ENCODE results near the gene CRLF1. TPM values are rescaled to one million over a fixed set of nuclear protein-coding genes. Genes with fewer than 3 reads are reported as not detected.

Gene CRLF1
- total and polyA plus RNA-seq, 2 donors (not counting 1 experiment from before 2014, with no cell fraction given) = not detected

DNA sequence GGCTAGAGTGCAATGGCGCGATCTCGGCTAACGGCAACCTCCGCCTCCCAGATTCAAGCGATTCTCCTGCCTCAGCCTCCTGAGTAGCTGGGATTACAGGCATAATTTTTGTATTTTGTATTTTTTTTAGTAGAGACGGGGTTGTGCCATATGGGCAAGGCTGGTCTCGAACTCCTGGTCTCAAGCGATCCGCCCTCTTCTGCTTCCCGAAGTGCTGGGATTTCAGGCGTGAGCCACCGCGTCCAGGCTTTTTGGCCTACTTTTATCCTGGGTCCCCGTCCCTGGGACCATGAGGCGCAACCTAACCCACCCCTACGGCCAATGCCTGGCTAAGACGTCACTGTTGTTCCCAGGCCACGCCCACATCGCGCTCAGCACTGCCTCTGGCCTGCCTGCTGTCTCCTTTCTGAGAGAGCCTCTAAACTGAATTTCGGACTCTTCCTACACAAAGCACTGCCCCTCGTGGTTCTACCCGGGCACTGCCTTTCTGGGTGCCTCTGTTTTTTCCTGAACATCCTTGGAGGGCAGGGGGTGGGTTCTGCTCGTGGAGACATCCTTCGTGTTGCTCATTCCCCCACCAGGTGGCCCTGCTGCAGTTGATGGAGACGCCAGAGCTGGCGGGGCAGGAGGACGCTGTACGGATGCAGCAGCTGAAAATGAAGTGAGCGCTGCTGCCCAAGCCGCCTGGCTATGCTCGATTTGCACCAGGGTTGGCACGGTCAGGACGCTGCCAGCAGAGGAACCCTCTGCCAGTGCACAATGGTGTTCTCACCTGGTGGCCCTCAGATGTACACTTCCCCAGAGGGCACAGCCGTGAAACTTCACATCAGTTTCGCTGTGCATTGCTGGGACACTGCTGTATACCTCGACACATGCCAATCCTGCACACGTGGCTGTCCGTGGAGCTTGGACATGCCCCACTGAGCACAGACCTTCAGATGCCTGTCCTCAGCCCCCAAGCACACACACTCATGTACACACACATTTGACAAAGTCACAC lies 16.0 kb downstream of the CRLF1 start:
- H3K4me2 ChIP-seq (replicated peaks; ENCODE audit: low read depth, low read length, poor library complexity, severe bottlenecking) = peak overlapping the region; percentile 96
- Mint-ChIP-seq H3K27ac (peak overlapping the region; percentile 56), H3K27me3 (no peaks in the 10 kb centered on the region), H3K4me3 (peak overlapping the region; percentile 77), H3K4me1 (peaks cover 35% of the 10 kb centered on the region), H3K9me3 (ENCODE audit: insufficient read depth) (no peaks in the 10 kb centered on the region)
- H2AFZ ChIP-seq (ENCODE audit: insufficient read depth, low read depth, low read length, poor library complexity, severe bottlenecking) = no peak overlapping the region
- no peak overlapping the region for H3K27ac ChIP-seq (ENCODE audit: low read length in 2 of 2)
- peaks cover 0 to 2% (median under 1%) of the 10 kb centered on the region in 4 experiments for H3K27me3 ChIP-seq (replicated peaks in 1 of 4; ENCODE audit: control extremely low read depth in 1 of 4, control insufficient read depth in 3 of 4, insufficient read depth in 4 of 4, low read length in 3 of 4)
- peak; percentile 54 for DNase-seq
- no peak overlapping the region for H3K9ac ChIP-seq (ENCODE audit: low read length)
- H4K20me1 ChIP-seq (ENCODE audit: control insufficient read depth, insufficient read depth, low read length, poor library complexity, severe bottlenecking) = peaks cover 10% of the 10 kb centered on the region
- 89% methylated on average over 38 of the region's 40 CpGs for WGBS (ENCODE audit: insufficient coverage)
- no peak for ATAC-seq (ENCODE audit: low read depth)
- POLR2A ChIA-PET = interaction anchor here (0.7 to 1.6 kb wide), 4 partner anchors 14 to 255 kb away, joined by 3 to 19 read pairs (median 7); partner anchors contain the start of gene ELL
- H3K4me3 ChIP-seq (ENCODE audit: control extremely low read depth in 1 of 5, extremely low read depth in 1 of 5, insufficient read depth in 1 of 5, low read depth in 2 of 5, low read length in 4 of 5) = peak overlapping the region in 1 of 5 experiments; percentile 77
- H3K79me2 ChIP-seq (ENCODE audit: control insufficient read depth, insufficient read depth, low read length) = no peaks in the 10 kb centered on the region
- TF ChIP-seq EZH2 (IDR thresholded peaks at IDR 0.05; ENCODE audit: borderline replicate concordance, insufficient read depth, low read depth, low read length, poor library complexity, severe bottlenecking) = no peak
- TF ChIP-seq, protein P1, sequence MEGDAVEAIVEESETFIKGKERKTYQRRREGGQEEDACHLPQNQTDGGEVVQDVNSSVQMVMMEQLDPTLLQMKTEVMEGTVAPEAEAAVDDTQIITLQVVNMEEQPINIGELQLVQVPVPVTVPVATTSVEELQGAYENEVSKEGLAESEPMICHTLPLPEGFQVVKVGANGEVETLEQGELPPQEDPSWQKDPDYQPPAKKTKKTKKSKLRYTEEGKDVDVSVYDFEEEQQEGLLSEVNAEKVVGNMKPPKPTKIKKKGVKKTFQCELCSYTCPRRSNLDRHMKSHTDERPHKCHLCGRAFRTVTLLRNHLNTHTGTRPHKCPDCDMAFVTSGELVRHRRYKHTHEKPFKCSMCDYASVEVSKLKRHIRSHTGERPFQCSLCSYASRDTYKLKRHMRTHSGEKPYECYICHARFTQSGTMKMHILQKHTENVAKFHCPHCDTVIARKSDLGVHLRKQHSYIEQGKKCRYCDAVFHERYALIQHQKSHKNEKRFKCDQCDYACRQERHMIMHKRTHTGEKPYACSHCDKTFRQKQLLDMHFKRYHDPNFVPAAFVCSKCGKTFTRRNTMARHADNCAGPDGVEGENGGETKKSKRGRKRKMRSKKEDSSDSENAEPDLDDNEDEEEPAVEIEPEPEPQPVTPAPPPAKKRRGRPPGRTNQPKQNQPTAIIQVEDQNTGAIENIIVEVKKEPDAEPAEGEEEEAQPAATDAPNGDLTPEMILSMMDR (IDR thresholded peaks at IDR 0.05) = no peak
- H3K4me1 ChIP-seq (ENCODE audit: control insufficient read depth in 2 of 2, insufficient read depth in 2 of 2, low read length in 2 of 2) = peaks cover 29 to 56% of the 10 kb centered on the region in 2 donors
- intact Hi-C loops (cut with micrococcal nuclease) = no loop called here
- CTCF ChIA-PET = interaction anchor here (1.1 to 6.3 kb wide), 6 partner anchors 18 to 257 kb away, joined by 4 to 47 read pairs (median 28); partner anchors contain the start of gene UBA52
- peaks cover 0 to 6% of the 10 kb centered on the region in 2 experiments for H3K36me3 ChIP-seq (replicated peaks in 1 of 2; ENCODE audit: control extremely low read depth in 1 of 2, control insufficient read depth in 1 of 2, extremely low read depth in 1 of 2, insufficient read depth in 2 of 2, low read length in 1 of 2)
- no peaks in the 10 kb centered on the region for H3K9me3 ChIP-seq (ENCODE audit: control extremely low read depth in 1 of 3, control insufficient read depth in 2 of 3, insufficient read depth in 1 of 3, low read length in 2 of 3)

Data from B cell (primary cell).